GM19395 (cell line): ENCODE data around the gene CTNNA2.
"Not testable (repeated sequence)": the region's sequence is repeated elsewhere in the genome, so short reads cannot be mapped to it uniquely, and the experiment has no call there.

Experiments
- ATAC-seq: cut with Tn5 transposase; IDR thresholded peaks from one replicate; pipeline ENCODE4 v1.9.1; 2021; ENCODE audit warnings: mild to moderate bottlenecking, moderate library complexity; ENCODE audit not compliant: unreplicated experiment

The CTNNA2 gene

DNA sequence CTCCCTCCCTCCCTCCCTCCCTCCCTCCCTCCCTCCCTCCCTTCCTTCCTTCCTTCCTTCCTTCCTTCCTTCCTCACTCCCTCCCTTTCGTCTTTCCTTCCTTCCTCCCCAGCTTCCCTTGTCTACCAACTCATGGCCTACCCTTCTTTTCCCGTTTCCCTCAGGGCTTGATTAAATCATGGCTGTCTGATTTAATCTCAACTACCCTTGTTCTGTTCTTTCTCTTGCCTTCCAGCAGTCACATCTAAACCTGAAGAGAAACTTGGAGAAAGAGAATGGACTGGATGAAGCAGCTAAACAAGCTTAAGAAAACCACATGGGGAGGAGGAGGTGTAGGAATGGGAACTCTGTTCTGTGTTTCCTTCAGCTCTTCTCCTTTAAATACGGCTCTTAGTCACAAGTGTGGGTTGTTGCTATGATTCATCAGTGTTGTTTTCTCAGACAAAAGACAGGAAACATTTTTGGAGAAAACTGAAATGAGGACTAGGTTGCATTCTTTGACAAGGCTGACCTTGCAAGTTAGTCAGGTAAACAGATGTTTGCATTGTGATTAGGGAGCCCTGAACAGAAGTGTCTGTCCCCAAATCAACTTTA is 613.8 kb downstream of the CTNNA2 start:
- no peak for ATAC-seq

DNA sequence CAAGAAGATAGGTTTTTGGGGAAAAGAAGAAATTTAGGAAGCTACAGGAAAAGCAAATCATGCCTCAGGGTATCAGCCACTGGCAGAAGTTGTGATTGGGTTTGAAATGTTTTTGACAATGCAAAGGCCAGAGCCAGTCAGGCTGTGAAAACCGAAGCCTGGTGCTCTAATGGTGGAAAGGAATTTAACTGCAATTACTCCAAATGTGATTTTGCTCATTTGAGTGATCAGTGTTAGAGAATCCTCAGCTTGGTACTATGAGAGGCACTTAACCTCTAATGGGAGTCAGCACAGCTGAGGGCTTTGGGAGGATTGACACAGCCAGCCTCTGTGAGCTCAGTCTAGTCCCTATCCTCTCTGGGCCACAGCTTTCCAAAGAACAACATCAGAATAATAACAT is 615.2 kb downstream of the CTNNA2 start:
- no peak for ATAC-seq

GRCh38 chr2:80132281-80132680 is 619.4 kb downstream of the CTNNA2 start:
- no peak for ATAC-seq

- ATAC-seq, result no peak
Measured at GRCh38 chr2:80135001-80135400, 622.1 kb downstream of the CTNNA2 start.

GRCh38 chr2:80136338-80136737 is 623.5 kb downstream of the CTNNA2 start:
- no peak for ATAC-seq

GRCh38 chr2:80139001-80139400 is 626.1 kb downstream of the CTNNA2 start:
- no peak for ATAC-seq

DNA sequence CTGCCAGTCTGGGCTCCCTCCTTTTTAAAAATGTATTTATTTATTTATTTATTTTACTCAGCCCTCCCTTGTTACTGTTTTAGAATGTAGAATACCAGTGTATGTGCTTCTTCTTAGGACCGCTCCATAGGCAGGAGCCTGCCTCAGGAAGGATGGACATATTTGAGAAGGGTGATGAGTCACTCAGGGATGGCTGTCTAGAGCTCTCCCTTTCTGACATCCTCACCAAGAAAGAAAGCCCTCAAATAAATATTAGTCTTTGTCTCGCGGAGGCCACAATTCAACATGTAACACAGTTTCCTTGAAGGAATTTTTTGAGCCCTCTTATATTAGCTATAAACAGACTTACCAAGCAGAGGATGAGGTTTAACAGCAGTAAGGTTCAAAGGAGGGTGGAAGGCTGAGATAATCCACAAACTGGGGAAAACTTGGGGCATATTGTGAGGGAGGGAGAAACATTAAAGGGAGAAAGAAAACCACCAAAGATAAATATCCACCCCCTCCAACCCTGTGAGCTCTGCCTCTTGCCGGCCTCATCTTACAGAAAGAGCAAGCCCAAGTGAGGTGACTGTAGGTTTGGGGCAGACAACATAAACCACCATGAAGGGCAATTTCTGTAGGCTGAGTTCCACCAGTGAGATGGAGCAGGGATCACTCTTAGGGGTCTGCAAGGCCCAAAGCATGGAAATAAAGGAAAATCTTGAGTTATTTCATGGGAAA is 628.3 kb downstream of the CTNNA2 start:
- no peak for ATAC-seq

- no peak for ATAC-seq
Measured at GRCh38 chr2:80145499-80145898, 632.6 kb downstream of the CTNNA2 start.

GRCh38 chr2:80146757-80147156 is 633.9 kb downstream of the CTNNA2 start:
- not testable (repeated sequence) for ATAC-seq

DNA sequence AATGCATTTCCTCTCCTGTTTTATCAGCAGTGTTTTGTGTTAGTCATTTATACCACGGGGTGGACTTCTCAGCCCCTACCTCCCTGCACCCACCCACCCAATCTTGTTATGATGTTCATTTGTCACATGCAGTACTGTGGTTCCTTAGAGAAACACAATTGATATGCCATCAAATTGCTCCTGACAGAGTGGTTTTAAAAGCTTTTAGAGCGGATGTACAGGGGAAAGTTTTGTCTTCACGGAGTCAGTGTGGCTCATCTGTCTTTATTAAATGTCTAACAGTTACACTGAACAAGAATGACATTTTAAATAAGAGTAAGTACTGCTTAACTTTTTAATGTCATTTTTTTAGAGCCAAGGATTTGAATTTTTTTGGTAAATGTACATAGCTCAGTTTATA is 634.8 kb downstream of the CTNNA2 start:
- ATAC-seq, result no peak

DNA sequence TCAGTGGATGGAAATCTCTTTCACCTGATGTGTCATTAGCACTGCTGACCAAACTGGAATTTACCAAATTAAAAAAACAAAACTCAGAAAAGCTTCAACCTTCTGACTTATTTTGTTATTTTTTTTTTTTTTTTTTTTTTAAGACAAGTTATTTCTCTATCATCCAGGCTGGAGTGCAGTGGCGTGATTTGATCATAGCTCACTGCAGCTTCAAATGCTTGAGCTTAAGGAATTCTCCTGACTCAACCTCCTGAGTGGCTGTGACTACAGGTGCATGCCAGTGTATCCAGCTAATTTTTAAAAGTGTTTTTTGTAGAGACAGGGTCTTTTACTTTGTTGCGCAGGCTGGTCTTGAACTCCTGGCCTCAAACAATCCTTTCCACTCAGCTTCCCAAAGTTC is 636.1 kb downstream of the CTNNA2 start:
- ATAC-seq, result no peak

GRCh38 chr2:80149991-80150390 is 637.1 kb downstream of the CTNNA2 start:
- no peak for ATAC-seq

DNA sequence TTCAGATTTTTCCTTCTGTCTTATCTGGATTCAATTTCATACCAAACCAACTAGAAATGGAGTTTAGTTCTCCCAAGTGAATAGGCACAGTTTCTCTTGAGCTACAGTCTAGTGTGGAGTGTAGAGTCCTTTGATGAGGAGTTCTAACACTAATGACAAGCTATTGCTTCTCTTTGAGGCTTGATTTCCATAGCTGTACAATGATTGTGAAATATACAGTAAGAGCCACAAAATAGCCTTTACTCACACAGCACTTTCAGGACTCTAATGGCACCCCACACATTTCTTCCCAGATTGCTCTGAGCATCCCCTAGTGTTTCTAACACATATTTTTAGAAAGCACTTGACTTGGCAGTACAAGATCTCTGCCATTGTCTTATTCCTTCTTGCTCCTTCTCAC is 638.4 kb downstream of the CTNNA2 start:
- ATAC-seq, result no peak

DNA sequence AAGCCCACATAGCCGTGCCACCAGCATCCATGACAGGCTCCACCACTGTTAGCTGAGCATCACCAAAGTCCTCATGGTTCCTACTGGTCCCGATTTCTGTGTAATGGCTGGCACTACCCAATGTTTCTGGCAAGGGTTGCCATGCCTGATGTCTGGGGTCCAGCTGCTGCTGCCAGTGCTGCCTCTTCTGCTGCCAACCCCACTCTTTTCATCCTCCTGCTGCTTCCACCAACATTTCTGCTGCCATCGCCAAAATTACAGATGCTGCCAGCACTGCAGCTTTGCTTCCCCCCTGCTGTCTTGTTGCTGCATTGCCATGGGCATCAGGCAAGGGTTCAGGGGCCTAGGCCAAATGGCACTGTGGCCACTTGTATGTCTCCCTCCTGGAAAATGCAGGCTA is 638.8 kb downstream of the CTNNA2 start:
- ATAC-seq, result no peak

DNA sequence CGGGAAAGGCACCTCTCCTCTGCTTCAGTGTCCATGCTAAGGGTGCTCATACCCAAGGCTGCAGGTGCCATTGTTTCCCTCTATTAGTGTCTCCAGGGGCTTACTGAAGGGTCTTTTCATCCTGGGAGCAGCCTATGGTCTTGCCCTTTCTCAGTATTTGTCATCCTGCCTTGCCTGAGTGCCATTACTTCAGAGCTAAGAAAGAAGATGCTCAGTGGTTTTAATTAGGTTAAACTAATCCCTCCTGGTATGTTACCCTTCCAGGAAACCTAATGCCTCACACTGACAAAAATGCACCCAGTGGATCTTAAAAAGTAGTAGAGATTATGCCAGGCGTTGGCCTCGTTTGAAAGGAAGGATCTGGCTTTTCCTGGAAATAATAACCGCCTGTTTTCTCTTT is 640.3 kb downstream of the CTNNA2 start:
- no peak for ATAC-seq

- no peak for ATAC-seq
Measured at GRCh38 chr2:80153768-80154167, 640.9 kb downstream of the CTNNA2 start.

DNA sequence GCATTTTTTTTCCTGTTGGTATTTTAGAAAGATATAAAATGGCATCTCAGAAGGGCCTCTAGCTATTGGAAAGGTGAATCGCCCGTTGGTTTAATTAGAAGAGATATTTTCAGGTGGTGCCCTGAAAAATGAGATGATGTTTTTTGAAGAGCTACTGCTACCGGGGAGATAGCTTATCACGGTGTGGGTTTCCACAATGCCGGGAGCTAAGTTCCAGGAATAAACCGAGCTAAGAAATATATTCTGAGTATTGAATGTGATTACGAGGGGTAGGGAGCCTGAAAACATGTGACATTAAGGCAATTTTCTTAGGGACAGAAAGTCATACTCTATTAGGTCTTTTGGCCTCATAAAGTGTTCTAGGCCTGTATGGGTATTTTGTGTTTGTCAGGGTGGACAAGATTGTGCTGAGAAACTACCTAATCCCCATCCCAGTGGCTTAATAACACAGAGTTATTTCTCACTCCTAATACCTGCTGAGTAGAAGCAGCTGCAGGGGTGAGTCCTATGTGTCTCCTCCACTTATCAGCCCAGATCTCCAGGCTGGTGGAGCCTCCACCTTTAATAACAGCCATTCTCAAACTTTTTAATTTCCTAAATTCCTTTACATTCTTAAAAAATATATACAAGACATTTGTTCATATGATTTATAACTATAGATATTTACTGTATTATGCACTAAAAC is 641.5 kb downstream of the CTNNA2 start:
- no peak for ATAC-seq

DNA sequence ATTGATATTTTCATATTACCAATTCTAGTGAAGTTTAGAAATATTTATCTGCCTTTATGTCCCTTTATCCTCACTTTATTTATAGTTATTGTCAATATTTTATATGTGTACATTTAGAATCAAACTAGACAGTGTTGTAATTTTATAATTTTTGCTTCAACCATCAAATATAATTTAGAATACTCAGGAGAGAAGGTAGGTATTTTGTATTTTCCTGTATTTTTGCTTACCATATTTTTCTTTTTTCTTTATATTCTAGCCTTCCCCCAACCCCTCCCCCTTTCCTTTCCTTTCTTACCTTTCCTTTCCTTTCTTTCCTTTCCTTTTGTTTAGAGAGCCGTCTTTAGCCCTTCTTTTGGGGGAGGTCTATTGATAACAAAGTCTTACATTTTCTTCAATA is 651.5 kb downstream of the CTNNA2 start:
- no peak for ATAC-seq

- no peak for ATAC-seq
Measured at GRCh38 chr2:80166483-80167171, 653.8 kb downstream of the CTNNA2 start.

DNA sequence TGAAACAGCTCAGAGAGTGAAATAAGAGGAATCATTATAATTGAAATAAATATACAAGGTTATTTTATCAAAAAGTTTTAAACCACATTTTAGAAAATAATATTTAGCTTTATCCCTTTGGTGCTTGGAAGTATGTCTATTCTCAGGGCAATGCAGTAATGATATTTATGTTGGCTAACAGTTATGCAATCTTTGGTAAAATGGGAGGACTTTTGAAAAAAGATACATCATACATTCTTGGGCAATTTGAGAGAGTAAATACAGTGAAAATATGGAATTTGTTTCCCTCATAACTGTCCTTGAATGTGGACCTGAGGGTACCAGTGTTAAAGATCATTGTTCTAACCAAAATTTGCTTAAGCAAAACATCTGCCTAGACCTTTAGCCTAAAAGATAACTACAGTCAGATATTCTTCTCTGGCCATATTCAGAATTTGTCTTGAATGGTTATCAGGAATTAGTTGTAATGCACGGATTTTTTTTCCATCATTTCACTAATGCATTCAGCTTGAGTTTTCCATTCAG is 654.5 kb downstream of the CTNNA2 start:
- no peak for ATAC-seq

DNA sequence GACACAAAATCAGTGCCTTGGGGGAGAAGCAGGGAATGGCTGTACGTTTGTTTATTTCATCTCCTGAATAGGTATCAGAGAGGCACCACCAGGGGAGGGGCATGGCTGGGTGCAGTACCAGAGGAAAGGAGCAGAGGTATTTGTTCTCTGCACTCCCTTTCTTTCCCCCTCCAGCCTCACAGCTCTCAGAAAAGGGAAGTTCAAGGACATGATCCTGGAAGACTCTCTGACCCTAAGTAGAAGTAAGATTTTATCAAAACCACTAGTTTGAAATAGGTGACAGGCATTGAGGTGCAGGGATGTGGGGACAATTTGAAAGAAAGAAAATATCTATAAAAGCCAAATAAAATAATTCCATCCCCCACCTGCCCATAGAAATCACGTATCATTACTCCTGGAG is 655.2 kb downstream of the CTNNA2 start:
- ATAC-seq, result no peak
